SU-DHL-6 (cell line): ENCODE measurements around the gene RALGPS1.

Experiments
- CTCF ChIP-seq: fragments of 200-600 bp; sonication (generic); IDR thresholded peaks from one replicate; pipeline ENCODE4 v1.5.1; 2017; ENCODE audit warnings: antibody characterized with exemption, mild to moderate bottlenecking, low read length, moderate library complexity; ENCODE audit not compliant: insufficient read depth, poor library complexity, severe bottlenecking
- EZH2phosphoT487 ChIP-seq: fragments of 200-600 bp; sonication (generic), shearing (Covaris generic); conservative IDR thresholded peaks from 2 replicates; pipeline ENCODE4 v1.6.1; 2018; ENCODE audit warnings: mild to moderate bottlenecking, antibody characterized with exemption, low read length, moderate library complexity, mixed read lengths

GRCh38 chr9:127187231-127187956, 272.8 kb downstream of the RALGPS1 start:
- TF ChIP-seq CTCF (no peak), EZH2phosphoT487 (no peak)
